Activated CD4-positive, CD25-positive, alpha-beta regulatory T cell (primary cell): Measurements from ENCODE around the gene CACNA1I.
"Not testable (repeated sequence)": the region's sequence is repeated elsewhere in the genome, so short reads cannot be mapped to it uniquely, and the experiment has no call there.

Source experiments
- DNase-seq, 4 experiments: peaks; one replicate each; lab custom pipeline; 2025; lab: John Stamatoyannopoulos, UW

CACNA1I gene

DNA sequence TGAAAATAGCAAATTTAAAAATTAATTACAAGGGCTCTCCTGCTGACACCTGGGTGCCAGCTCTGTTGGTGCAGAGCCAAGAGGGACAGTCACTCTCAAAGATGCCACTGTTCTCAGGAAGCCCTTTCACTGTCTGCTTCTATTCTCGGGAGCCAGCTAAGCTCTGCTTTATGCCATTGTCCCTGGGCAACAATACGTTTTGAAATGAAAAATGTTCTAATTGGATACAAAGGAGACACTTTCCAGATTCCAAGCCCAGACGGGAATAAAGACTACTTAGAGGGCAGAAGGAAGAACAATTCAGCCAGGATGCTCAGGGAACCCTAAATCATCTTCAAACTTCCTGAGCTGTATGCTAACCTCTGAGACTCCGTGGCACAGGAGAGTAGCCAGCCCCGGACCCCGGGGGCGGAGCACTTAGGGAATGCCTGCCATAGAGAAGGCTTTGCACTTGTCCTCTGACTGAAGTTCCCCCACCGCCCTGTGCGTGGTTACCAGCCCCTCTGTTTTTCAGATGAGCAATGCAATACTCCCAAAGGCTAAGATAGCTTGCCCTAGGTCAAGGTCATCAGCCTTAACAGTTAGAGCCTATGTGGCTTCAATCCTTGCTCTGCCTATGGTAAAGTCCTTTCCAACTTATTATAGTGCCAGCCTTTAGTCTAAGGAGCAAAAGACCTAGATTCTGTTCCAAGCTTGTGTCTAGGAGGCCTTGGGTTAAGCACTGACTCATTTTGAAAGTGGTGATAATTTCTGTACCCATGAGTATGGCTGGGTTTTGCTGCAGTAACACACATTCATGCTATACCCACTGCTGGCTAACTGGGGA, 150.9 kb downstream of the CACNA1I start:
- no peak for DNase-seq

DNA sequence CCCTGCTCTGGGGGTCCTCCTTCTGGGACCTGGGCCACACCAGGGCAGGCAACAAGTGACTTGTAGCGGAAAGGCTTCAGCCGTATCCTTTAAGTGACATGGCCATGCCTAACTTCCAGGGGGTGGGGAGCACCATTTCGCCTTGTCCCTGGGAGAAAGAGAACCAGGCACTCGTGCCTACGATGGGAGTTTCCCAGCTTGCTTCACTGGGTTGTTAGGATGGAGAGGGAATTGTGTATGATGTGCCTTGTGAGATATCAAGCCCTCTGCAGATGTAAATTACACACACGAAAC, 151.4 kb downstream of the CACNA1I start:
- DNase-seq, result no peak

DNA sequence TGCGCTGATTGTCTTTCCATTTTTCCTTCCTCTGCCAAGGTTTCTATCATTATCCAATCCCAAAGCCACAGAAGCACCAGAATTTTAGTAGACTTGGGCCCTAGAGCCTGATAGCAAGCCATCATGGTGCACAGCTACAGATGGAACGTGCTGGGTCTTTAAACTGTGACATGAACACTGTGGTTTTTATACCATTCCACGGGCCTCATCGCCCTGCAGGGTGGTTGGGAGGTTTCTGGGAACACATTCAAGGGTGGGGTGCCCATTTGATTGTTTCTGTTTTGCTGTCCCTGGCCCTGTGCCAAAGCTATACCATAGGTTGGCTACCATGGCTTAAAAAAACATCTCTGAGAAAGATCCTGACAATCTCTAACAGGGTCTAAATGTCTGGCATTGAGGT, 151.9 kb downstream of the CACNA1I start:
- no peak for DNase-seq

DNA sequence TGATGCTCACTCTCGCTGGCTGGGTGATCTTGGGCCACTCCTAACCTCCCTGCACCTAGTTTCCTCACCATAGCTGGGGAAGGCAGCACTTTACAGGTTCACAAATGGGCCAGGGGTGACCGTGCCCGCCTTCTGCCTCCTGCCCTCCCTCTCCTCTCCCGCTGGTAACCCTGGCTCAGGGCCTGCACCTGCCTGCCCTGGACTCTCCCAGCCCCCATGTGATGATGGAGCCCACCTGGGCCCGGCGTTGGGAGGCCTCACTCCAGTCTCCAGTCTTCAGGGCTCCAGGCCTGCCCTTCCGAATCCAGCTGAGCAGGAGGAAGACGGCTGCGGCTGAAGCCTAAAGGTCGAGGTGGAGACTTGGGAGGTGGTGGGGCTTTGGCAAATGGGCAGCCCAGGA, 152.9 kb downstream of the CACNA1I start:
- DNase-seq, result no peak

DNA sequence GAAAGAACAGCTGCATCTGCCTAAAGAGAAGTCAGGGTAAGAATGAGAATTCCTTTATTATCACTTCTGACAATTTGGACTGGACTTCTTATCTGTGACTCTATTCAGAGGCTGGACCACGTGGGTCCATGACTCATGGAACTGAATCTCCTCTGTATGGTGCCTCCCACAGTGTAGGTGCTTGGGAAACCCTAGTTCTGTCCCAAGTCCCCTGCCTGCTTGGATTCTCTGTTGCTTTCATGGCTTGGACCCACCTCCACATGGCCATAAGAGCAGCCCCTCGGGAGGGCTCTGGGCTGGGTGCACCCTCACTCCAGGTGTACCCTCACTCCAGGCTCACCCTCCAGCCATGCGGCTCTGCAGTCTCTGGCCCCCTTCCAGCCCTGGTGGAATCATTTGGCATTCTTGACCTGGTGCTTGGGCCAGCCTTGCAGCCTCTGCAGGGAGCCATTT, 153.4 kb downstream of the CACNA1I start:
- DNase-seq, result no peak

DNA sequence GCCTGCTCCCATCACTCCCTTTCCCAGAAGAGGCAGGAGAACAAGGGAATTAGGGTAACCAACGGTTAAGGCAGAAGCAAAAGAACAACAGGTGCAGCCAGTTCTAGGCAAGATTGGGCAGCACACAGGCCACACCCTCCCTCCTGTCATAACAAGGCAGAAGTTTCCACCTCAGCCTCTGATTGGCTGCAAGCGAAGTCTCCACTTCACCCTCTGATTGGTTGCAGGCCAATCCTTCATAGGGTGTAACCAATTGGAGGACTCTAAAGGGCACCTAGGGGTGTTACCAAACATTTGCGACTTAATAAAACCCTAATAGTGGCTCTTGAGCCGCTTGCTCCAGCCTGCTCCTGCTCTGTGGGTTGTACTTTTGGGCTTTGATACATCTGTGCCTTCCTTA, 153.8 kb downstream of the CACNA1I start:
- DNase-seq, result no peak

DNA sequence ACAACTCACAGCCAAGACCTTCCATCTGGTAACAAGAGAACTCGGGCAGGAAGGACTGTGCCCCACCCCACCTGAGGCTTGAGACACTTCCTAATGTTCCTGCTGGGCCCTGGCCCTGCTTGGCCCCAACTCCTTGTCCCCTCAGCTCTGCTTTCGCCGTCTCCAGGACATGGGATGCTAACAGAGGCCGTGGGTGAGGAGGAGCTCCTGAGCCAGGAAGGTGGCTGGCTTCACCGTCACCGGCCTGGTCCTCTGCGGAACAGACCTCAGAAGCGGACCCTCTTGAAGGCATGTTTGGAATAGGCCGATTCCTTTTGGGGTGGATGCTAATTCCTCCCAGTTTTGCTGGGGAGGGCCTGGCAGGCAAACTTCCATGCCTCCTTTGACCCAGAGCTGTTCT, 154.3 kb downstream of the CACNA1I start:
- no peak for DNase-seq

DNA sequence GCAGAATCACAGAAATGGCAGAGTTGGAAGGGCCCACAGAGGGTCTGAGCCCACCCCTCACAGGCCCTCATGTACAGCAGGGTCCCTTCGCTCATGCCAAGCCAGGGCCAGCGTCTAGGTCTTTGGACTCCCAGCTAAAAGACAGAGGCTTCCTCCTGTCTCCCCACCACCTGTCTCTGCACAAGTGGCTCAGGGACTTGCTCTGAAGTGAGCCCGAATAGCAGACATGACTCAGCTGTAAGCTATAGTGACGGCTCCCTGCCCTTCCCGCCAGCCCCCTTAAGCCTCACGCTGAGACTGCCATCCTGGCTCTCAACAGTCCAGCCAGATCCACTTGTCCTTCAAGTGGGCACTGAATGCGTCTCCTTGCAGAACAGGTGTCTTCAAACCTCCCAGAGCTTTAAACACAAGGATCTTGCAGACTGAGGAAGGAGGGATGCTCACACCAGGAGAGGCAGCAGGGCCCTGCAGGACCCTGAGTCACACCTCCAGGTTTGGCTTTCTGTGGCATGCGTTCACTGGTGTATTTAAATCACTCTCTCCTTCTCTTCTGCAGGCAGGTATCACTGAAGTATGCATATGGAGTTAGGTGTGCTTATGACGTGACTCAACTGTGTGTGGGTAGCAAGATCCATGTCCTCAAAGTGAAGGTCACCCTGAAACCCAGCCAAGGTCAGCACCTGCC, 154.9 kb downstream of the CACNA1I start:
- DNase-seq, result no peak

DNA sequence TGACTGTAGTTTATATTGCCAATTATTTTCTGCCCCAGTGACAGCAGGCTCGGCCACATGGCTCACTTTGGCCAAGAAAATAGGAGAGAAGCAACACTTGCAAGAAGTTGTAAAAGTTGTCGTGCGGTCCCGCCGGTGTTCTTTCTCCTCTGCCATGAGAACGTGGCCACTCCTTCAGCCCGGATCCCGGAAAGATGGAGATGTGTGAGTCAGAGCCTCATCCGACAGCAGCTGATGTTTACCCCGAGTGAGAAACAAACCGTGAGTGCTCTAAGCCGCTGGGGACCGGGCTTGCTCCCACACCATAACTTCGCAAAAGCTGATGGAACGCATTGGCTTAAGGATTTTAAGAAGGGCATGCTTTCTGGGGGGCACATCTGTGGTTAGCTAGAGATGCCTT, 157.0 kb downstream of the CACNA1I start:
- no peak for DNase-seq

DNA sequence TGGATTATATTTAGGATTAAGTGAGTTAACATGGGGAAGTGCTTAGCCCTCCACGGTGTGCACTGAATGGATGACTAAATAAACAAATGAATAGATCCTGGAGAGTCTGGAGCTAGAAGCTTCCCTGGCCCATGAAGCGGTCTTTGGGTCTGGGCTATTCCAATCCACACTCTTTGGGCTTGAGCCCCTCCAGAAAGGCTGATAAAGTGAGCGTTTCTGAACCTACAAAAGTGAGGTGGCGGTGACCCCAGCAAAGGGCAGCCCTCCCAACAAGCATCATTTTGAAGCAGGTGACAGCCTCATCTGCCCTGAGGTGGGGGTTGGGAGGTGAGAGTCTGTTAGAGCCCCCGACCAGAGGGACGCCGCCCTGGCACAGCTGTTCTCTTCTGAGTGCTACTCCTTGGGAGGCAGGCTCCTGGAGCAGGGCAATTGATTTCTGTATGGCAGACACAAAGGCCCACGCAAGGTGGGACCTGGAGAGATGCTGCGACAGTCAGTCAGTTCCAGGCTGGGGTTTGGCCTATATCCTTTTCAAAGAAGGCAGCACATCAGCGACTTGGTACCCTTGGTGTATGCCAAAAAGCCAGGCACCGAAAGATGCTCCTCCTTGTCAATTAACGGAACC, 157.8 kb downstream of the CACNA1I start:
- no peak for DNase-seq

DNA sequence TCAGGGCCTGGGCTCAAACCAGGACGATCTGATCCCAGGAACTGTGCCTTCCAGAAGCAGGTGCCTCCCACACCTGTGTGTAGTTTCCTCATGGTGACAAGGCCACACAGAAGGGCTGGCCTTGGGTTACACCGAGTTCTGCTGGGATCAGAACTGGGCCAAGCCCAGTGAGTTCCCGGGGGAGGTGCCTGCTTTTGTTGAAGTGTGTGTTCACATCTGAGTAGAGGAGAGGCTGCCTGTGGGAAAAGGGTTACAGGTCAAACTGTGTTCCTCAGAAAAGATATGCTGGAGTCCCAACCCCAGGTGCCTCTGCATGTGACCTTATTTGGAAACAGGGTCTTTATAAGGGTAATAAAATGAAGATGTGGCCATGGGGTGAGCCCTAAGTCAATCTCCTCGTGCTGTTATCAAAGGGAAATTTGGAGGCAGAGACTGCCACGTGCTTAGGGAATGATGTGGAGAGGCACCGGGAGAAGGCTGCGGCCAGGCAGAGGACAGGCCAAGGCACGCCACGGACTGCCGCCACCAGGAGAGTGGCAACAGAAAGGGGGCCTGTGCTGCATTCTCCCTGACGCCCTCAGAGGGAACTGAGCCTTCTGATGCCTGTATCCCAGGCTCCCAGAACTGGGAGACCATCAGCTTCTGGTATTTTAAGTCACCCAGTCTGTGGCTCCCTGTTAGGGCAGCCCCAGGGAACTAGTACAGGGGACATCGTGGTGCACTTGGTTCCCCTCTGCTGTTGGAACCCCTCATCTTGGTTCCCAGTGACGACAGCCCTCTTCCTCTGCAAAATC, 158.8 kb downstream of the CACNA1I start:
- DNase-seq, result no peak

DNA sequence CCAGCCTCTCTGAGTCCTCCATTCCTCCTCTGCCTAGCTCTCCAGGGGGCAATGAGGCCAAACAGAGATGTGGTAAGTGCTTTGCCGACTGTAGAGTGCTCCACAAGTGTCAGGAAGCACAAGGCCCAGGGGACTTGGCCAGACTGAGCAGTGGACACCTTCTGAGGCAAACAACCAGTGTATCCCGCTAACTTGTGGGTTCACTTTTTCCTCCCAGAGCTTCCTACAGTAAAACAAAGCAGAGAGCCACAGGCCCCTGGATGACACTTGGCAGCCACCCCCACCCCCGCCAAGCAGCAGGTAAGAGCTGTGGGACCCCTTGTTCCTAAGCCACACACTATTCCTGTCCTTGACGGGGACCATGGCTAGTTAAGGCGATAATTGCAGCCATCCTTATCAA, 160.9 kb downstream of the CACNA1I start:
- DNase-seq, result no peak

DNA sequence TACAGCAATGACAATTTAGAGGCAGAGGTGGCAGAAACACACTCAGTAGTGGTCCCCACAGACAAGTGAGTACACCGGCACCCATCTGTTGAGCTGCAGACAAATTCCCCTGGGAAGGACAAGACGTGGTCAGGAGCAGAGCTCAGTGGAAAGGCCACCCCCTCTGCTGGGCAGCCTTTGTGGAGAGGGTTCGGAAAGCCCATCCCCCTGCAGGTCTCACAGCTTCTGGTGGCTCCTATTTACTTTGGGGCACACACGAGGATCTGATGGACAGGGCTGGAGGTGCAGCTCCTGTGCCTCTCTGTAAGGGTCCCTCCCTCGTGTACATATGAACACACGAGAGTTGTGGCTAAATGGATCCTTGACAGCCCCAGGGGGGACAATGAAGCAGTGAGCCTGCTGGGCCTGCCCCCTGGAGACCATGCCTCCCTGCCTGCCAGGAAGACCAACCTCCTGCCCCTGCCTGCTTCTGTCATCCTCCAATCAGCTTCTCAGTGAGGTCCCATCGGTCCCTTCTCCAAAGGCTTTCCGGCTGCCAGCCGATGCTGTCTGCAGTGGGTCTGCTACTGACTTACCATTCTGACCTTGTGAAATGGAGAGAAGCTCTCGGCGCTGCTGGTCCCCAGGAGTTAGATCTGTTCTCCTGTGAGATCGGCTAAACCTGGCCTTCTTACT, 161.5 kb downstream of the CACNA1I start:
- DNase-seq, result no peak

DNA sequence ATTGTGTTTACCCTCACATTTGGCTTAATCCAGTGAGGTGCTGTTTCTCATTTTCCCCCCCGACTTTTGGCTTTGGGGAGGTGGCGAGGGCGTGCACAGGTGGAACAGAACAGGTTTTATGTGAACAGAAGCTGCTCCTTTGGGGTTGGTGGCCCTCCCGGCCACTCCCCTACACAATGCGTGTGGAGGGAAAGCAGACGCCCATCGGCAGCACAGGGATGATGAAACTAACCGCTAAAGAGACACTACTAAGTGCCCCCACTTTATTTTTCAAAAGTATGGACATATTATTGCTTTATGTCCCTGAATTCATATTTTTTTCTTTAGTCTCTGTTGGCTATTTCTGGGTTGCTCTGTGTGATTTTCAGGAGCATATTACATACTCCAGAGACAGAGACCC, 162.1 kb downstream of the CACNA1I start:
- DNase-seq, result no peak

DNA sequence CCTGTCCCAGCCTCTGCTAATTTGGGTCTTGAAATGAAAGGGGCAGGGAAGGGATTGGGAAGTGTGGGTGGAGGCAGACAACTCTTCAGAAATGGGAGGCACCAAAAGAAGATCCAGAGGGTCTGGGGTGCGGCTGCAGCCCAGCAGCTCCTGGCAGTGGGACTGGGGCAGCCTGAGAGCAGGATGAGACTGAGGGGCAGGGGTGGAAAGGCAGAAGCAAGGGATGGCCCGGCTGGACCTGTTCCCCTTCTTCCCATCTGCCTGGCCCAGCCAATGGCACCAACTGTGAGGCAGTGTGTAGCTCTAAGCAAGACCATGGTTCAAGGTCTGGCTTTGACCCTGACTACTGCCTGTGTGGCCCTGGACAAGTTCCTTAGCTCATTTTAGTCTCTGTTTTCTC, 162.6 kb downstream of the CACNA1I start:
- no peak for DNase-seq

DNA sequence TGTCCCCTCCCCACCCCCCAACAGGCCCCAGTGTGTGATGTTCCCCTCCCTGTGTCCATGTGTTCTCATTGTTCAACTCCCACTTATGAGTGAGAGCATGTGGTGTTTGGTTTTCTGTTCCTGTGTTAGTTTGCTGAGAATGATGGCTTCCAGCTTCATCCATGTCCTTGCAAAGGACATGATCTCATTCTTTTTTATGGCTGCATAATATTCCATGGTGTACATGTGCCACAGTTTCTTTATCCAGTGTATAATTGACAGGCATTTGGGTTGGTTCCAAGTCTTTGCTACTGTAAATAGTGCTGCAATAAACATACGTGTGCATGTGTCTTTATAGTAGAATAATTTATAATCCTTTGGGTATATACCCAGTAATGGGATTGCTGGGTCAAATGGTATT, 163.5 kb downstream of the CACNA1I start:
- not testable (repeated sequence) for DNase-seq

DNA sequence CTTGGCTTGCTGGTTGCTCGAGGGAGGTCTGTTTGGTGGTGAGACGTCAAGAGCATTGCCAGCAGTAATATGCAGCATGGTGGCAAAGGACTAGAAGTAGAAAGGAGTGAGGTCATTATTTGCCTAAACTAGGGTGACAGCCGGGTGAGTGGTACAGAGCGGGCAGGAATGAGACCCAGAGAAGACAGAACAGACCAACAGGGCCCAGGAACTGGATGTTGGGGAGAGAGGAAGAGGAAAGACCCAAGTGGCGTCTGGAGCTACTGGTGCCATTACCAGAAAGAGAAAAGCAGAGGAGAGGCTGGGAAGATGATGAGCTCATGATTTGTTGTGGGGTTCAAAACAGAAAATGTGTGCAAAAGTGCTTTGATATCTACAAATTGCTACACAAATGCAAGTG, 164.3 kb downstream of the CACNA1I start:
- DNase-seq, result no peak

DNA sequence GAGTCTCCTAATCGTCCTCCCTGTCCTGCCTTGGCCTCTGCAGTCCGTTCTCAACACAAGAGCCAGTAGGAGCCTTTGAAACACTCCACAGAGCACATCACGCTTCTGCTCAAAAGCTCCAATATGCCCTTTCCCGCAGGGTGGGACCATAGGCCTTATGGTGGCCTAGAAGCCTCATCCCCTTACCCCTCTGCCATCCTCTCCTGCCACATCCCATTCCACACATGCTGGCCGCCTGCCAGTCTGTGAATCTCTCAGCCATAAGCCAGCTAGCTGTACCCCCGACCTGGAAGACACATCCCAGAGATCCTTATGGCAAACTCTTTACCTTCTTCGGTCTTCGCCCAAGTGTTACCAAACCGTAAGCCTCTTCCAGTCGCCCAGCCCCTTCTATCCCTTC, 165.2 kb downstream of the CACNA1I start:
- no peak for DNase-seq

DNA sequence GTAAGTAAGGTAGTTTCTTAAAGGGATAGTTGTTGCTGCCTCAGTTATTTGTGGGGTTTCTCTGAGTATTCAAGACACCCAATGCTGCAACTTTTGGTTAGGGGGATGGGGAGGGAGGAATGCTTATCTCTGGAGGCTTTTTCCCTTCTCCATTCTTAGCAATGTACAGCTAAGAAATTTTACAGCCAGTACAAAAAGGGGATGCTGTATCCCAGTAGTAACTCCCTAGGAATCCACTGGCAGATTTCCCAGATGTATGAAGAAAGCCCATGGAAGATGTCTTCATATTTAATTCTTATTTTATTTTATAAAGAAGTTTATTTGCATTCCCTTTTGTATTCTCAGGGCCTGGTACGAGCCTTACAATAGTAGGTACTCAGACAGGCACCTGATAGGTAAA, 168.2 kb downstream of the CACNA1I start:
- DNase-seq, result no peak
